HepG2 (cell line): ENCODE measurements around the gene EHBP1. TPM values are rescaled to one million over a fixed set of nuclear protein-coding genes. Genes with fewer than 3 reads are reported as not detected.

Source experiments
- CBX1 ChIP-seq: IDR thresholded peaks from one replicate; pipeline ENCODE4 v1.6.1; 2016; ENCODE audit warnings: antibody characterized with exemption, low read depth
- CCAR2 ChIP-seq: fragments of 200-400 bp; formaldehyde crosslinking; optimal IDR thresholded peaks from 2 replicates; pipeline ENCODE3; 2018; ENCODE audit warnings: low read depth, mild to moderate bottlenecking, low read length, moderate library complexity
- FOXK2 ChIP-seq: fragments of 450-650 bp; IDR thresholded peaks from 2 replicates; pipeline ENCODE4 v1.6.1; 2016
- HOXD1 ChIP-seq: sonication (generic); formaldehyde crosslinking; IDR thresholded peaks from 2 replicates; pipeline ENCODE4 v1.5.0; 2020; ENCODE audit warnings: missing genetic modification reagents
- KLF11 ChIP-seq: IDR thresholded peaks from 2 replicates; pipeline ENCODE4 v1.6.1; 2016; ENCODE audit warnings: missing compliant biosample characterization
- LCORL ChIP-seq, 2 experiments: fragments of 450-650 bp in 1 of 2; sonication (generic) in 1 of 2; formaldehyde crosslinking in 1 of 2; IDR thresholded peaks; 2 replicates each; pipeline versions ENCODE4 v1.5.0 to v1.6.1; 2017 to 2020; ENCODE audit warnings: antibody characterized with exemption in 1 of 2, missing genetic modification reagents in 1 of 2
- MEIS2 ChIP-seq: sonication (generic); formaldehyde crosslinking; IDR thresholded peaks from 2 replicates; pipeline ENCODE4 v1.9.0; 2021; ENCODE audit warnings: mild to moderate bottlenecking, missing genetic modification reagents
- NFIB ChIP-seq: sonication (generic); formaldehyde crosslinking; IDR thresholded peaks from 2 replicates; pipeline ENCODE4 v1.9.0; 2021; ENCODE audit warnings: missing genetic modification reagents, mild to moderate bottlenecking, borderline replicate concordance
- NFRKB ChIP-seq: fragments of 450-650 bp; IDR thresholded peaks from 2 replicates; pipeline ENCODE4 v1.6.1; 2017
- ZFP82 ChIP-seq: sonication (generic); formaldehyde crosslinking; IDR thresholded peaks from 2 replicates; pipeline ENCODE4 v1.5.1; 2020; ENCODE audit warnings: mild to moderate bottlenecking, missing genetic modification reagents, borderline replicate concordance
- ZFY ChIP-seq: sonication (generic); formaldehyde crosslinking; IDR thresholded peaks from 2 replicates; pipeline ENCODE4 v1.4.0; 2020; ENCODE audit warnings: missing genetic modification reagents
- ZNF235 ChIP-seq: sonication (generic); formaldehyde crosslinking; IDR thresholded peaks from 2 replicates; pipeline ENCODE4 v1.8.1; 2023; ENCODE audit warnings: mild to moderate bottlenecking, missing genetic modification reagents, borderline replicate concordance
- ZNF350 ChIP-seq: sonication (generic); formaldehyde crosslinking; IDR thresholded peaks from 2 replicates; pipeline ENCODE4 v1.4.0; 2020; ENCODE audit warnings: mild to moderate bottlenecking, low read depth, missing genetic modification reagents, borderline replicate concordance
- polyA plus RNA-seq, 8 experiments: library from polyadenylated mRNA; depleted of rRNA in 3 of 8; stranded (reverse) in 7 of 8; unstranded in 1 of 8; fragments of >200 nt; fragmentation: Illumina TruSeq in 4 of 8; extraction: Trizol in 4 of 8; gene quantifications; 2 replicates each; pipeline versions ENCODE4 v1.2.1 to v1.2.3, GENCODE V29; 2011 to 2016; ENCODE audit warnings: low read depth in 4 of 8, missing spikeins in 1 of 8, mixed read lengths in 1 of 8; ENCODE audit not compliant: insufficient read depth in 1 of 8
- total RNA-seq, 5 experiments: library from RNA; depleted of rRNA; stranded (reverse); fragments of >200 nt; fragmentation: Illumina TruSeq; extraction: Trizol; gene quantifications; 2 replicates each; pipeline ENCODE4 v1.2.3, GENCODE V29; 2016; ENCODE audit warnings: low read depth in 1 of 5
- TF ChIP-seq, protein P1 (sequence below): sonication (generic); formaldehyde crosslinking; IDR thresholded peaks from 2 replicates; pipeline ENCODE4 v1.5.1; 2020; ENCODE audit warnings: missing genetic modification reagents, mild to moderate bottlenecking, borderline replicate concordance
- TF ChIP-seq, protein P2 (sequence below), 2 experiments: IDR thresholded peaks; 2 replicates each; pipeline ENCODE4 v1.6.1; 2011 to 2012; ENCODE audit warnings: low read length in 2 of 2, borderline replicate concordance in 1 of 2, low read depth in 1 of 2, mild to moderate bottlenecking in 1 of 2, moderate library complexity in 1 of 2
- TF ChIP-seq, protein P3 (sequence below): sonication (generic); formaldehyde crosslinking; IDR thresholded peaks from 2 replicates; pipeline ENCODE4 v1.4.0; 2020; ENCODE audit warnings: mild to moderate bottlenecking, missing genetic modification reagents
- TF ChIP-seq, protein P4 (sequence below): fragments of 450-650 bp; IDR thresholded peaks from 2 replicates; pipeline ENCODE4 v1.6.1; 2017; ENCODE audit warnings: mild to moderate bottlenecking

Gene EHBP1
- total and polyA plus RNA-seq, 2 of the 13 experiments (the other 11 are each of a cell fraction or from before 2014, with no cell fraction given): 93.5 to 146 TPM

DNA sequence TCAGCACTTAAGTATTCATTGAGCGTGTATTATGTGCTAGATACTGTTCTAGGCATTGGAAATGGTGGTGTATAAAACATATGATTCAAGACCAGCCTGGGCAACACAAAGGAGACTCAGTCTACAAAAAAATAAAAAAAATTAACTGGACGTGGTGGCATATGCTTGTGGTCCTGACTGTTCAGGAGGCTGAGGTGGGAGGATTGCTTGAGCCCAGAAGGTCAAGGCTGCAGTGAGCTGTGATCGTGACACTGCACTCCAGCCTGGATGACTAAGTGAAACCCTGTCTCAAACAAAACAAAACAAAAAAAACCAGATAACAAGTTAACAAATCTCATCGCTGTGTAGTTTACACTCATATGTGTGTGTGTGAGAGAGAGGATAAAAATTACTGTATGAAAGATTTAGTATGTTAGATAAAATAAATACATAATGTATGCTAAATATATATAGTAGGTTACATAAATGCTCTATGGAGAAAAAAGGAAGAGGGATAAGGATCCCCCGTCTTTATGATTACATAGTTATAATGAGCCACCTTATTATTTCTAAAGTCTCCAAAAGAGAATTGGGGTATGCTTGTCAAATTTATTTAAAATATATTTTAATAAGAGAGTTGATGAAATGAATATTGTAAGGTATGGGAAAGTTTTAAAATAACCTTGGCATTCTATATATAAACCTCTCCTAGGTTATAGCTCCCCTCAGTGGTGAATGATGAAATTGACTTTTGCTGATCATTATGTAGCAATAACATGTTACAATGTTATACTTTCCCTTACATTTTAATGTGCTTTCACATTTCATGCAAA lies 69.2 kb downstream of the EHBP1 start (continued):
- TF ChIP-seq ZFP82 (CRISPR knock-in tag): no peak
- no peak for TF ChIP-seq MEIS2 (CRISPR knock-in tag)
- TF ChIP-seq LCORL (IDR thresholded peaks at IDR 0.05): no peak
- 0 out of 2 replicates have a peak, but pooled peaks have one; percentile 22 for TF ChIP-seq LCORL (CRISPR knock-in tag; IDR thresholded peaks at IDR 0.05)
- no peak for TF ChIP-seq KLF11
- TF ChIP-seq HOXD1: no peak
- no peak for TF ChIP-seq ZFY (CRISPR knock-in tag)
- TF ChIP-seq, protein P1, sequence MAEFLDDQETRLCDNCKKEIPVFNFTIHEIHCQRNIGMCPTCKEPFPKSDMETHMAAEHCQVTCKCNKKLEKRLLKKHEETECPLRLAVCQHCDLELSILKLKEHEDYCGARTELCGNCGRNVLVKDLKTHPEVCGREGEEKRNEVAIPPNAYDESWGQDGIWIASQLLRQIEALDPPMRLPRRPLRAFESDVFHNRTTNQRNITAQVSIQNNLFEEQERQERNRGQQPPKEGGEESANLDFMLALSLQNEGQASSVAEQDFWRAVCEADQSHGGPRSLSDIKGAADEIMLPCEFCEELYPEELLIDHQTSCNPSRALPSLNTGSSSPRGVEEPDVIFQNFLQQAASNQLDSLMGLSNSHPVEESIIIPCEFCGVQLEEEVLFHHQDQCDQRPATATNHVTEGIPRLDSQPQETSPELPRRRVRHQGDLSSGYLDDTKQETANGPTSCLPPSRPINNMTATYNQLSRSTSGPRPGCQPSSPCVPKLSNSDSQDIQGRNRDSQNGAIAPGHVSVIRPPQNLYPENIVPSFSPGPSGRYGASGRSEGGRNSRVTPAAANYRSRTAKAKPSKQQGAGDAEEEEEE: no peak
- no peak for TF ChIP-seq ZNF235 (CRISPR knock-in tag)
- TF ChIP-seq NFRKB: no peak
- TF ChIP-seq CCAR2: no peak
- no peak for TF ChIP-seq FOXK2
- TF ChIP-seq, protein P2, sequence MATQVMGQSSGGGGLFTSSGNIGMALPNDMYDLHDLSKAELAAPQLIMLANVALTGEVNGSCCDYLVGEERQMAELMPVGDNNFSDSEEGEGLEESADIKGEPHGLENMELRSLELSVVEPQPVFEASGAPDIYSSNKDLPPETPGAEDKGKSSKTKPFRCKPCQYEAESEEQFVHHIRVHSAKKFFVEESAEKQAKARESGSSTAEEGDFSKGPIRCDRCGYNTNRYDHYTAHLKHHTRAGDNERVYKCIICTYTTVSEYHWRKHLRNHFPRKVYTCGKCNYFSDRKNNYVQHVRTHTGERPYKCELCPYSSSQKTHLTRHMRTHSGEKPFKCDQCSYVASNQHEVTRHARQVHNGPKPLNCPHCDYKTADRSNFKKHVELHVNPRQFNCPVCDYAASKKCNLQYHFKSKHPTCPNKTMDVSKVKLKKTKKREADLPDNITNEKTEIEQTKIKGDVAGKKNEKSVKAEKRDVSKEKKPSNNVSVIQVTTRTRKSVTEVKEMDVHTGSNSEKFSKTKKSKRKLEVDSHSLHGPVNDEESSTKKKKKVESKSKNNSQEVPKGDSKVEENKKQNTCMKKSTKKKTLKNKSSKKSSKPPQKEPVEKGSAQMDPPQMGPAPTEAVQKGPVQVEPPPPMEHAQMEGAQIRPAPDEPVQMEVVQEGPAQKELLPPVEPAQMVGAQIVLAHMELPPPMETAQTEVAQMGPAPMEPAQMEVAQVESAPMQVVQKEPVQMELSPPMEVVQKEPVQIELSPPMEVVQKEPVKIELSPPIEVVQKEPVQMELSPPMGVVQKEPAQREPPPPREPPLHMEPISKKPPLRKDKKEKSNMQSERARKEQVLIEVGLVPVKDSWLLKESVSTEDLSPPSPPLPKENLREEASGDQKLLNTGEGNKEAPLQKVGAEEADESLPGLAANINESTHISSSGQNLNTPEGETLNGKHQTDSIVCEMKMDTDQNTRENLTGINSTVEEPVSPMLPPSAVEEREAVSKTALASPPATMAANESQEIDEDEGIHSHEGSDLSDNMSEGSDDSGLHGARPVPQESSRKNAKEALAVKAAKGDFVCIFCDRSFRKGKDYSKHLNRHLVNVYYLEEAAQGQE (IDR thresholded peaks at IDR 0.05; ENCODE audit: borderline replicate concordance in 1 of 2, low read depth in 1 of 2, low read length in 2 of 2): no peak
- TF ChIP-seq ZNF350 (CRISPR knock-in tag): no peak; the same call in 1 of the 2 replicates
- TF ChIP-seq, protein P3, sequence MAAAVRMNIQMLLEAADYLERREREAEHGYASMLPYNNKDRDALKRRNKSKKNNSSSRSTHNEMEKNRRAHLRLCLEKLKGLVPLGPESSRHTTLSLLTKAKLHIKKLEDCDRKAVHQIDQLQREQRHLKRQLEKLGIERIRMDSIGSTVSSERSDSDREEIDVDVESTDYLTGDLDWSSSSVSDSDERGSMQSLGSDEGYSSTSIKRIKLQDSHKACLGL (CRISPR knock-in tag): no peak
- TF ChIP-seq, protein P4, sequence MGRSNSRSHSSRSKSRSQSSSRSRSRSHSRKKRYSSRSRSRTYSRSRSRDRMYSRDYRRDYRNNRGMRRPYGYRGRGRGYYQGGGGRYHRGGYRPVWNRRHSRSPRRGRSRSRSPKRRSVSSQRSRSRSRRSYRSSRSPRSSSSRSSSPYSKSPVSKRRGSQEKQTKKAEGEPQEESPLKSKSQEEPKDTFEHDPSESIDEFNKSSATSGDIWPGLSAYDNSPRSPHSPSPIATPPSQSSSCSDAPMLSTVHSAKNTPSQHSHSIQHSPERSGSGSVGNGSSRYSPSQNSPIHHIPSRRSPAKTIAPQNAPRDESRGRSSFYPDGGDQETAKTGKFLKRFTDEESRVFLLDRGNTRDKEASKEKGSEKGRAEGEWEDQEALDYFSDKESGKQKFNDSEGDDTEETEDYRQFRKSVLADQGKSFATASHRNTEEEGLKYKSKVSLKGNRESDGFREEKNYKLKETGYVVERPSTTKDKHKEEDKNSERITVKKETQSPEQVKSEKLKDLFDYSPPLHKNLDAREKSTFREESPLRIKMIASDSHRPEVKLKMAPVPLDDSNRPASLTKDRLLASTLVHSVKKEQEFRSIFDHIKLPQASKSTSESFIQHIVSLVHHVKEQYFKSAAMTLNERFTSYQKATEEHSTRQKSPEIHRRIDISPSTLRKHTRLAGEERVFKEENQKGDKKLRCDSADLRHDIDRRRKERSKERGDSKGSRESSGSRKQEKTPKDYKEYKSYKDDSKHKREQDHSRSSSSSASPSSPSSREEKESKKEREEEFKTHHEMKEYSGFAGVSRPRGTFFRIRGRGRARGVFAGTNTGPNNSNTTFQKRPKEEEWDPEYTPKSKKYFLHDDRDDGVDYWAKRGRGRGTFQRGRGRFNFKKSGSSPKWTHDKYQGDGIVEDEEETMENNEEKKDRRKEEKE: no peak
- TF ChIP-seq CBX1: no peak
- TF ChIP-seq NFIB (CRISPR knock-in tag): no peak
